Measurements from ENCODE around the gene RNF40.

The RNF40 gene

GRCh38 chr16:30722443-30722842 is 39.7 kb upstream of the RNF40 start:
- DNase-seq (ENCODE audit: extremely low read depth, low read depth) = no peak
- TF ChIP-seq CTCF (IDR thresholded peaks at IDR 0.05; ENCODE audit: low read depth, low read length) = no peak

GRCh38 chr16:30722916-30723315 is 39.2 kb upstream of the RNF40 start:
- no peak for TF ChIP-seq CTCF (IDR thresholded peaks at IDR 0.05; ENCODE audit: low read depth, low read length)
- DNase-seq (ENCODE audit: extremely low read depth, low read depth) = no peak

- no peak for DNase-seq (ENCODE audit: extremely low read depth, low read depth)
- no peak for TF ChIP-seq CTCF (IDR thresholded peaks at IDR 0.05; ENCODE audit: low read depth, low read length)
These were observed 38.3 kb upstream of the RNF40 start for GRCh38 chr16:30723725-30724355.

- TF ChIP-seq CTCF (IDR thresholded peaks at IDR 0.05; ENCODE audit: low read depth, low read length) = no peak
- no peak for DNase-seq (ENCODE audit: extremely low read depth, low read depth)
These were observed 37.3 kb upstream of the RNF40 start for GRCh38 chr16:30724641-30725417.

- TF ChIP-seq CTCF (IDR thresholded peaks at IDR 0.05; ENCODE audit: low read depth, low read length) = no peak
- DNase-seq (ENCODE audit: extremely low read depth, low read depth) = no peak
These were observed 36.7 kb upstream of the RNF40 start for GRCh38 chr16:30725418-30725792.

- no peak for TF ChIP-seq CTCF (IDR thresholded peaks at IDR 0.05; ENCODE audit: low read depth, low read length)
- DNase-seq (ENCODE audit: extremely low read depth, low read depth) = no peak
These were observed 33.8 kb upstream of the RNF40 start for GRCh38 chr16:30728321-30728720.

- no peak for TF ChIP-seq CTCF (IDR thresholded peaks at IDR 0.05; ENCODE audit: low read depth, low read length)
- DNase-seq (ENCODE audit: extremely low read depth, low read depth) = no peak
These were observed 33.0 kb upstream of the RNF40 start for GRCh38 chr16:30728899-30729672.

Measured in AG09319 (cell line).